Natural killer cell treated with Interleukin-12 subunit alpha and Interleukin-12 subunit beta and Interleukin-15 and Interleukin-18, amount 100 ng/mL, for 72 hours (primary cell): Measurements from ENCODE around the gene GABBR2. TPM values are rescaled to one million over a fixed set of nuclear protein-coding genes. Genes with fewer than 3 reads are reported as not detected.
A peak's percentile ranks its signal among the peaks of the same experiment; 100 is the strongest.

Experiments used
- ATAC-seq, 2 donors: fragments of 150-1000 bp; cut with Tn5 transposase in 1 of 2; sonication (Bioruptor Pico), chemical (Tn5 transposase) in 1 of 2; 2 replicates each; pipeline ENCODE4 v1.10.0; 2021
- DNase-seq: peaks from one replicate; pipeline ENCODE4 v3.0.0; 2022; ENCODE audit warnings: low spot score
- H3K27ac Mint-ChIP-seq, 2 donors: 1 replicate in 1 of 2; 2 replicates in 1 of 2; pipeline ENCODE4 v1.8.0; 2022; ENCODE audit warnings: mixed read lengths in 2 of 2, mild to moderate bottlenecking in 1 of 2, moderate library complexity in 1 of 2
- H3K27me3 Mint-ChIP-seq, 2 donors: 1 replicate in 1 of 2; 2 replicates in 1 of 2; pipeline ENCODE4 v1.8.0; 2022; ENCODE audit warnings: mixed read lengths in 2 of 2
- H3K36me3 Mint-ChIP-seq: one replicate; pipeline ENCODE4 v1.8.0; 2022; ENCODE audit warnings: mixed read lengths
- H3K4me1 Mint-ChIP-seq, 2 donors: 1 replicate in 1 of 2; 2 replicates in 1 of 2; pipeline ENCODE4 v1.8.0; 2022; ENCODE audit warnings: low read depth in 2 of 2, mixed read lengths in 2 of 2, mild to moderate bottlenecking in 1 of 2
- H3K4me3 Mint-ChIP-seq: one replicate; pipeline ENCODE4 v1.8.0; 2022; ENCODE audit warnings: mixed read lengths
- H3K9me3 Mint-ChIP-seq: 2 replicates; pipeline ENCODE4 v1.8.0; 2022; ENCODE audit warnings: mixed read lengths
- total RNA-seq, 2 donors: library from RNA; stranded (reverse); gene quantifications; one replicate each; pipeline ENCODE4 v1.2.3, GENCODE V29; 2022

The GABBR2 gene
- total RNA-seq, 2 donors from 2014 or later = not detected

GRCh38 chr9:98652302-98652701 lies 56.4 kb downstream of the GABBR2 start:
- H3K9me3 Mint-ChIP-seq = no peaks in the 10 kb centered on the region

DNA sequence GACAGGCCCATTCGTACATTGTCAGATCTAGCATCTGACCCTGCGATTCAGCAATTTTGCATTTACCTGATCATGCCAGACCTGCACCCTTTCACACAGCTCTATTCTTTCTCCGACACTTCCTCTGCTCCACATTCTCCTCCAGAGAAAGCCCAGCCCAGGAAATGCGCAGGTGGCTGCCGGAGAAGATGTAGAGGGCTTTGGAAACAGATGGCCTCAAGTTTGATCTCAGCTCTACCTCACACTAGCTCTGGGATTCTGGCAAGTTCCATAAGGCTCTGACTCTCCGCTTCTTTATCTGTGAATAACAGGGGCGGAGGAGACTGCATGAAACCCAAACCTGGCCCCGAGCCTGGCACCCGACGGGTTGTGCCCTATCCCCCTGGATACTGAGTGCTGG lies 61.5 kb downstream of the GABBR2 start:
- Mint-ChIP-seq H3K27ac (no peak overlapping the region), H3K36me3 (no peaks in the 10 kb centered on the region), H3K27me3 (peaks cover 22 to 29% of the 10 kb centered on the region in 2 donors), H3K4me1 (no peaks in the 10 kb centered on the region), H3K4me3 (no peak overlapping the region), H3K9me3 (no peaks in the 10 kb centered on the region)
- no peak for ATAC-seq
- no peak for DNase-seq

More at GRCh38 chr9:98652302-98652701, 56.4 kb downstream of the GABBR2 start:
- Mint-ChIP-seq H3K4me1 (no peaks in the 10 kb centered on the region), H3K4me3 (no peak overlapping the region), H3K27me3 (peaks cover 24 to 39% of the 10 kb centered on the region in 2 donors), H3K36me3 (no peaks in the 10 kb centered on the region), H3K27ac (no peak overlapping the region)
- ATAC-seq (no peak), DNase-seq (no peak)

GRCh38 chr9:98644011-98644410 lies 64.7 kb downstream of the GABBR2 start:
- Mint-ChIP-seq H3K4me1 (no peaks in the 10 kb centered on the region), H3K4me3 (no peak overlapping the region), H3K36me3 (no peaks in the 10 kb centered on the region), H3K27me3 (peaks cover 20 to 27% of the 10 kb centered on the region in 2 donors), H3K9me3 (no peaks in the 10 kb centered on the region), H3K27ac (no peak overlapping the region)
- DNase-seq (no peak), ATAC-seq (no peak)

DNA sequence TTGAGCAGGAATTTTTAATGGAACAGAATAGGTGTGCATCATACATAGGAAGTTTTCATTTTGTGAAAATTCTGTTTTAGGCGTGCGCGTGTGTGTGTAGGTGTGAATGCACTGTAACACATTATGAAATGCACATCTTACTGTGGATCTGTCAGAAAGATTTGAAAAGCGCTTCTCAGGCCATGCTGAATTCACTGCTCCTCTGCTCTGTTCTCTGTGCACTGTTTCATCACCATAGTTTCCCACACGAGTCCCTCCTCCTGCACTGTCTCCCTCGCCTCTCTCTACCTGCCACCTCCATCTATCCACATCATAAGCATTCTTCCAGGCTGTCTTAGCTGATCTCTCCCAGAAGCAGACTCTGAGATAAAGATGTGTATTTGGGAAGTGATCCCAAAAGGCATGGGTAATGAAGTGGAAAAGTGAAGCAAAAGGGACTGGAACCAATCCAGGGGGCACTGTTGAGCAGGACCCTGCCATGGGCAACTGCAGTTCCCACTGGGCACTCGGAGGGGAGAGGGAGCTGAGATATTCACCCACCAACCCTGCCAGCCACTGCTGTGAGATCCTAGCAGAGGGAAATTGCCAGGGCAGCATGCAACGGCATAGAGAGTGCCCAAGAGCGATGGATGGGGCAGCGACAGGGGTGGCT lies 65.9 kb downstream of the GABBR2 start:
- Mint-ChIP-seq H3K4me3 (no peak overlapping the region), H3K36me3 (no peaks in the 10 kb centered on the region), H3K4me1 (no peaks in the 10 kb centered on the region), H3K9me3 (no peaks in the 10 kb centered on the region), H3K27ac (no peak overlapping the region), H3K27me3 (peaks cover 17 to 27% of the 10 kb centered on the region in 2 donors)
- ATAC-seq (no peak), DNase-seq (no peak)

DNA sequence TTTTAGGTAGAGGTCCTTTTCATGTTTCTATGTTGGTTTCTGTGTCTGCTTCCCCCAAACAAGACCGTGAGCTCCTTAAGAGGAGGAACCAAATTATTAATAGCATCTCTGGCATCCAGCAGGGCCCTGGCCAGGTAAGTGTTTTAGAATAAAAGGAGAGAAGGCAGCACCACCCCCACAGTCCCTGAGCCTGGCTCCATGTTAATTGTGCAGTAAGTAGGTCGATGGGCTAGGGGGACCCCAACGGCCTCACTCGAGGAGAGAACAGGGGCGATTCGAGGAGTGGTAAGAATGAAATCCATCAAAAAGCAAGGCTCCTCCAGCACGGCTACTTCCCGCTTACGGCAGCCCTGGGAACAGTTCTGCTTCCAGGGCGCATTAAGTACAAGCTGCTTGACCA lies 67.0 kb downstream of the GABBR2 start:
- DNase-seq (no peak), ATAC-seq (no peak)
- Mint-ChIP-seq H3K9me3 (no peaks in the 10 kb centered on the region), H3K4me1 (no peaks in the 10 kb centered on the region), H3K27me3 (peaks cover 17 to 27% of the 10 kb centered on the region in 2 donors), H3K4me3 (no peak overlapping the region), H3K27ac (no peak overlapping the region), H3K36me3 (no peaks in the 10 kb centered on the region)

DNA sequence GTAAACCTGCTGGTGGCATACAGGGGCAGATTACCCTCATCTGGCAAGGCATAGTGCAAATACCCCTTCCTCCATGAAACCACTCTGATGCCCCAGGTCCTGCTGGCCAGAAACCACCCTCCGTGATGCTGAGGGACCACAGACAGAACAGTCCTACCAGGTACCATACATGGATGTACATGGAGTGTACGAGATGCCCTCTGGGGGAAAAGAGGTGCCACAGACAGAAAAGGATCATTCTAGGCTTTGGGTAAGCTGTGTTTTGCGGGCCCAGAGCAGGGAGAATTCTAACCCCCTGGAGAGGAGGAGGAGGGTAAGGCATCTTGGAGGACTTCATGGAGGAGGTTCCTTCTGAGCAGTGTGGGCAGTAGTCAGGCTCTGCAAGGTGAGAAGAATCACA lies 68.3 kb downstream of the GABBR2 start:
- no peaks in the 10 kb centered on the region for H3K4me1 Mint-ChIP-seq
- no peak for ATAC-seq
- H3K36me3 Mint-ChIP-seq = no peaks in the 10 kb centered on the region
- no peak overlapping the region for H3K27ac Mint-ChIP-seq
- no peak for DNase-seq
- no peaks in the 10 kb centered on the region for H3K9me3 Mint-ChIP-seq
- H3K27me3 Mint-ChIP-seq = peaks cover 17 to 27% of the 10 kb centered on the region in 2 donors
- no peak overlapping the region for H3K4me3 Mint-ChIP-seq

DNA sequence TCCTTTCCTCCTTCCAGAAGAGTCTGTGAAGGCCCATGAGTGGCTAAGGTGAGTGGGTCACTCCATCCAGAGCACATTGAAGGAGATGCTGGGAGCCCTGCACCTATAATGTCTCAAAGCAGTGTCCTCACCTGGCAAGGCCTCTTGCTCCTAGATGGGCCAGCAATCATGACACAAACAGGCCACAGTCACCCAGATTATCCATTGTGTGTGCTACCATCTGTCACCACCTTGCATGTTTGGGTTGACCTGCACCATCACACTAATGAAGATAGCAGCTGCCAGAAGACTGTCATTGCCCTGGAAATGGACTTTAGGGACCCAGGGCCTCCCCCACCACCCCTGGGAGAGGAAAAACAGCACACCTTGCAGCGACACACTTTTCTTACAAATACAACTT lies 69.6 kb downstream of the GABBR2 start:
- Mint-ChIP-seq H3K27me3 (peaks cover 20 to 25% of the 10 kb centered on the region in 2 donors), H3K27ac (no peak overlapping the region), H3K4me1 (no peaks in the 10 kb centered on the region), H3K36me3 (no peaks in the 10 kb centered on the region), H3K9me3 (no peaks in the 10 kb centered on the region), H3K4me3 (no peak overlapping the region)
- ATAC-seq (no peak), DNase-seq (no peak)

- H3K4me1 Mint-ChIP-seq = no peaks in the 10 kb centered on the region
- H3K9me3 Mint-ChIP-seq = no peaks in the 10 kb centered on the region
- ATAC-seq = no peak
- no peaks in the 10 kb centered on the region for H3K36me3 Mint-ChIP-seq
- no peak overlapping the region for H3K27ac Mint-ChIP-seq
- no peak for DNase-seq
- peaks cover 12% of the 10 kb centered on the region in 2 donors for H3K27me3 Mint-ChIP-seq
- H3K4me3 Mint-ChIP-seq = no peak overlapping the region
Measured at GRCh38 chr9:98637381-98637780, 71.4 kb downstream of the GABBR2 start.

- Mint-ChIP-seq H3K4me3 (no peak overlapping the region), H3K36me3 (no peaks in the 10 kb centered on the region), H3K9me3 (no peaks in the 10 kb centered on the region), H3K27ac (no peak overlapping the region), H3K27me3 (peaks cover 2 to 6% of the 10 kb centered on the region in 2 donors), H3K4me1 (no peaks in the 10 kb centered on the region)
- DNase-seq (no peak), ATAC-seq (peak in 1 of 2 donors; percentile 44)
Measured at GRCh38 chr9:98635374-98635773, 73.4 kb downstream of the GABBR2 start.

- DNase-seq (no peak), ATAC-seq (no peak)
- peaks cover 8 to 11% of the 10 kb centered on the region in 2 donors for H3K27me3 Mint-ChIP-seq
- no peak overlapping the region for H3K4me3 Mint-ChIP-seq
- no peaks in the 10 kb centered on the region for H3K4me1 Mint-ChIP-seq
- no peaks in the 10 kb centered on the region for H3K36me3 Mint-ChIP-seq
- H3K27ac Mint-ChIP-seq = no peak overlapping the region
- H3K9me3 Mint-ChIP-seq = no peaks in the 10 kb centered on the region
Measured at GRCh38 chr9:98634685-98635336, 73.9 kb downstream of the GABBR2 start.

GRCh38 chr9:98632839-98633238 lies 75.9 kb downstream of the GABBR2 start:
- no peaks in the 10 kb centered on the region for H3K4me1 Mint-ChIP-seq
- DNase-seq (no peak), ATAC-seq (no peak)
- no peak overlapping the region for H3K27ac Mint-ChIP-seq
- H3K9me3 Mint-ChIP-seq = no peaks in the 10 kb centered on the region
- H3K4me3 Mint-ChIP-seq = no peak overlapping the region
- H3K27me3 Mint-ChIP-seq = peaks cover 18 to 22% of the 10 kb centered on the region in 2 donors
- H3K36me3 Mint-ChIP-seq = no peaks in the 10 kb centered on the region

GRCh38 chr9:98627296-98627695 lies 81.4 kb downstream of the GABBR2 start:
- ATAC-seq = peak in 1 of 2 donors; percentile 41
- no peak for DNase-seq
- Mint-ChIP-seq H3K4me3 (no peak overlapping the region), H3K4me1 (no peaks in the 10 kb centered on the region), H3K36me3 (no peaks in the 10 kb centered on the region), H3K27ac (no peak overlapping the region), H3K27me3 (peaks cover 32 to 48% of the 10 kb centered on the region in 2 donors), H3K9me3 (no peaks in the 10 kb centered on the region)

DNA sequence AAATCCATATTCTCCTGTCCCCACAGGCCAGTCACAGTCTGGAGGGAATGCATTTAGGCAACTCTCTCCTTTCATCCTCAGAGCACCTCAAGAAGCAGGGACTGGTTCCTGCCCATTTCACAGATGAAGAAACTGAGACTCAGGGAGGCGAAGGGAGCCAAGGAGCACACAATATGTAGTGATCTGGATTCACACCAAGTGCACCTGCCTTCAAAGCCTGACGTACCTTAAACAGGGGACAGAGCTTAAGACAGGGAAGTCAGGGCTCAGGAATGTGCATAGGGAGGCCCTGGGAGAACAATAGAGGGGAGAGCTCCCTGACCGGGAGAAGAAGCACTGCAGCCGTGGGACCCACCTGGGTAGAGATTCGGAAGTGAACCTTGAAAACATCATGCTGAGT lies 83.0 kb downstream of the GABBR2 start:
- ATAC-seq = peak in 1 of 2 donors; percentile 21
- Mint-ChIP-seq H3K27me3 (peaks cover 30 to 48% of the 10 kb centered on the region in 2 donors), H3K36me3 (no peaks in the 10 kb centered on the region), H3K27ac (no peak overlapping the region), H3K4me3 (no peak overlapping the region), H3K4me1 (no peaks in the 10 kb centered on the region), H3K9me3 (no peaks in the 10 kb centered on the region)
- DNase-seq = no peak

DNA sequence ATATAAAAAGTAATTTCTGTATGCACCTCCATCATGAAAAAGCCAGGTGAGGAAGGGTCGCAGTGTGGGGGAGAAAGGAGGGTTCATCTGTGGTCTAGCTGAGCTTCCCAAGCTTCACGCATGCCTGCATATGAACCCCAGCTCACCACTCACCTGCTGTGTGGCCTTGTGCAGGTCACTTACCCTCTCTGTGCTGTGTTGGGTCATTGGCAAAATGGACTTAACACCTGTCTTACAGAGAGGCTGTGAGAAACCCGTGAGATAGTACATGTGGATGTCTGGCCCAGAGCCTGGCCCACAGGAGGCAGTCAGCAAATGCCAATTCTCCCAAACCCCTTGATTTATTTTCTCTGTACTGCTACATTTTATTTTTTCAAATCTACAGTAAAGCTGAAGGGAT lies 88.9 kb downstream of the GABBR2 start:
- H3K27me3 Mint-ChIP-seq = peaks cover 14 to 35% of the 10 kb centered on the region in 2 donors
- no peak overlapping the region for H3K4me3 Mint-ChIP-seq
- H3K36me3 Mint-ChIP-seq = no peaks in the 10 kb centered on the region
- H3K4me1 Mint-ChIP-seq = no peaks in the 10 kb centered on the region
- DNase-seq (no peak), ATAC-seq (no peak)
- H3K27ac Mint-ChIP-seq = no peak overlapping the region
- no peaks in the 10 kb centered on the region for H3K9me3 Mint-ChIP-seq
